HG03457 (cell line): ENCODE measurements around the gene ARMC12.
"Not testable (repeated sequence)": the region's sequence is repeated elsewhere in the genome, so short reads cannot be mapped to it uniquely, and the experiment has no call there.

Experiments
- ATAC-seq: cut with Tn5 transposase; IDR thresholded peaks from one replicate; pipeline ENCODE4 v1.9.1; 2021; ENCODE audit warnings: moderate number of reproducible peaks; ENCODE audit not compliant: unreplicated experiment

The ARMC12 gene

GRCh38 chr6:35731736-35732532 is 4.9 kb upstream of the ARMC12 start:
- peak; percentile 49 for ATAC-seq

GRCh38 chr6:35733633-35734032 is 3.2 kb upstream of the ARMC12 start:
- no peak for ATAC-seq

GRCh38 chr6:35734319-35734718 is 2.5 kb upstream of the ARMC12 start:
- not testable (repeated sequence) for ATAC-seq

- no peak for ATAC-seq
Observed at GRCh38 chr6:35735452-35735851, 1.4 kb upstream of the ARMC12 start.

GRCh38 chr6:35736253-35736894 is 458 bp upstream of the ARMC12 start:
- ATAC-seq, result no peak

GRCh38 chr6:35737413-35738211 is 780 bp downstream of the ARMC12 start:
- ATAC-seq, result no peak

- no peak for ATAC-seq
Observed at GRCh38 chr6:35739645-35740524, 3.1 kb downstream of the ARMC12 start.

GRCh38 chr6:35742842-35743241 is 6.0 kb downstream of the ARMC12 start:
- no peak for ATAC-seq

- ATAC-seq, result no peak
Observed at GRCh38 chr6:35745509-35745908, 8.7 kb downstream of the ARMC12 start.

GRCh38 chr6:35746516-35746915 is 9.7 kb downstream of the ARMC12 start:
- no peak for ATAC-seq

- ATAC-seq, result no peak
Observed at GRCh38 chr6:35747877-35748276, 11.0 kb downstream of the ARMC12 start.

- no peak for ATAC-seq
Observed at GRCh38 chr6:35750557-35750956, 13.7 kb downstream of the ARMC12 start.

GRCh38 chr6:35751594-35751993 is 14.8 kb downstream of the ARMC12 start:
- no peak for ATAC-seq

GRCh38 chr6:35752330-35752729 is 15.5 kb downstream of the ARMC12 start:
- no peak for ATAC-seq

GRCh38 chr6:35754452-35755277 is 17.8 kb downstream of the ARMC12 start:
- ATAC-seq, result no peak

- no peak for ATAC-seq
Observed at GRCh38 chr6:35755278-35755924, 18.6 kb downstream of the ARMC12 start.

GRCh38 chr6:35757456-35758123 is 20.8 kb downstream of the ARMC12 start:
- ATAC-seq, result no peak

- no peak for ATAC-seq
Observed at GRCh38 chr6:35759426-35759825, 22.6 kb downstream of the ARMC12 start.

GRCh38 chr6:35765739-35766138 is 28.9 kb downstream of the ARMC12 start:
- ATAC-seq, result no peak
